Measurements from ENCODE around the gene VPS13A.

- TF ChIP-seq CTCF (IDR thresholded peaks at IDR 0.05) (peak in 1 of 7 experiments; percentile 27), POLR2A (IDR thresholded peaks at IDR 0.05) (no peak)
Observed at GRCh38 chr9:77449240-77450084, 272.1 kb downstream of the VPS13A start.
